Pulmonary artery endothelial cell (primary cell): ENCODE data around the gene ZNF678. TPM values are rescaled to one million over a fixed set of nuclear protein-coding genes. Genes with fewer than 3 reads are reported as not detected.

Experiments
- DNase-seq: peaks from one replicate; pipeline ENCODE4 v3.0.0-alpha.2; 2011; ENCODE audit warnings: low read depth, low spot score
- total RNA-seq: library from RNA; depleted of rRNA; stranded (reverse); fragments of >200 nt; gene quantifications from 2 replicates; pipeline ENCODE4 v1.2.3, GENCODE V29; 2014

Gene ZNF678
- total RNA-seq: 9.6 and 13.3 TPM in 2 replicates

GRCh38 chr1:227563324-227564201 is at the start of gene ZNF678:
Gene ZNF678, plus strand, starts transcription at chr1:227563556. Its CDS starts 87,436 bp downstream, at chr1:227650992.
- DNase-seq: peak; percentile 84

GRCh38 chr1:227518876-227519275 is 44.5 kb upstream of the ZNF678 start:
- DNase-seq: no peak

GRCh38 chr1:227521782-227522181 is 41.6 kb upstream of the ZNF678 start:
- DNase-seq: no peak

- DNase-seq: no peak
These were observed 36.8 kb upstream of the ZNF678 start for GRCh38 chr1:227526524-227526923.

GRCh38 chr1:227532019-227532619 is 31.2 kb upstream of the ZNF678 start:
- no peak for DNase-seq

GRCh38 chr1:227540170-227541098 is 22.9 kb upstream of the ZNF678 start:
- DNase-seq: no peak

- no peak for DNase-seq
These were observed 22.2 kb upstream of the ZNF678 start for GRCh38 chr1:227541129-227541528.

- DNase-seq: no peak
These were observed 21.6 kb upstream of the ZNF678 start for GRCh38 chr1:227541796-227542152.

- DNase-seq: peak; percentile 11
These were observed 20.9 kb upstream of the ZNF678 start for GRCh38 chr1:227542153-227543120.

- DNase-seq: no peak
These were observed 19.9 kb upstream of the ZNF678 start for GRCh38 chr1:227543283-227544066.

GRCh38 chr1:227544067-227545050 is 19.0 kb upstream of the ZNF678 start:
- no peak for DNase-seq

- DNase-seq: no peak
These were observed 18.0 kb upstream of the ZNF678 start for GRCh38 chr1:227545361-227545760.

GRCh38 chr1:227546059-227546458 is 17.3 kb upstream of the ZNF678 start:
- no peak for DNase-seq

- no peak for DNase-seq
These were observed 16.6 kb upstream of the ZNF678 start for GRCh38 chr1:227546598-227547309.

GRCh38 chr1:227547310-227548118 is 15.8 kb upstream of the ZNF678 start:
- DNase-seq: no peak

- no peak for DNase-seq
These were observed 15.3 kb upstream of the ZNF678 start for GRCh38 chr1:227548119-227548397.

GRCh38 chr1:227548448-227548847 is 14.9 kb upstream of the ZNF678 start:
- DNase-seq: no peak
